DND-41 (cell line): Measurements from ENCODE around the gene CLCN3.
A peak's percentile ranks its signal among the peaks of the same experiment; 100 is the strongest.

Source experiments
- ATAC-seq: fragments of 200-7000 bp; cut with Tn5 transposase; 3 replicates; pipeline ENCODE4 v1.9.1; 2021; ENCODE audit warnings: low read depth; ENCODE audit not compliant: insufficient read depth
- DNase-seq: peaks from one replicate; pipeline ENCODE4 v3.0.0-alpha.2; 2020
- H2AFZ ChIP-seq: 2 replicates; pipeline ENCODE4 v1.6.0; 2012; ENCODE audit warnings: low read depth, low read length
- H3K27ac ChIP-seq: 2 replicates; pipeline ENCODE4 v1.5.1; 2012; ENCODE audit warnings: low read length, inconsistent platforms
- H3K27me3 ChIP-seq: fragments of 200-600 bp; sonication (generic); 2 replicates; pipeline ENCODE4 v1.6.0; 2012; ENCODE audit warnings: low read length, mild to moderate bottlenecking, inconsistent platforms; ENCODE audit not compliant: insufficient read depth, poor library complexity
- H3K36me3 ChIP-seq: 2 replicates; pipeline ENCODE4 v1.5.1; 2012; ENCODE audit warnings: low read length, inconsistent platforms; ENCODE audit not compliant: insufficient read depth
- H3K4me1 ChIP-seq: 2 replicates; pipeline ENCODE4 v1.5.1; 2012; ENCODE audit warnings: mild to moderate bottlenecking, low read length; ENCODE audit not compliant: insufficient read depth
- H3K4me2 ChIP-seq: 2 replicates; pipeline ENCODE4 v1.6.0; 2012; ENCODE audit warnings: mild to moderate bottlenecking, moderate library complexity, low read length, inconsistent platforms; ENCODE audit not compliant: insufficient read depth
- H3K4me3 ChIP-seq, 2 experiments: fragments of 200-600 bp in 1 of 2; shearing (Covaris generic) in 1 of 2; 2 replicates each; pipeline ENCODE4 v1.5.1; 2012 to 2016; ENCODE audit warnings: inconsistent platforms in 2 of 2, low read length in 2 of 2, mild to moderate bottlenecking in 2 of 2, low read depth in 1 of 2, moderate library complexity in 1 of 2
- H3K79me2 ChIP-seq: 2 replicates; pipeline ENCODE4 v1.6.0; 2012; ENCODE audit warnings: low read length, inconsistent platforms; ENCODE audit not compliant: insufficient read depth
- H3K9ac ChIP-seq: 2 replicates; pipeline ENCODE4 v1.6.0; 2012; ENCODE audit warnings: low read depth, mild to moderate bottlenecking, inconsistent platforms, low read length, moderate library complexity
- H3K9me3 ChIP-seq: 2 replicates; pipeline ENCODE4 v1.5.1; 2012; ENCODE audit warnings: low read length, moderate library complexity, mild to moderate bottlenecking, inconsistent platforms; ENCODE audit not compliant: insufficient read depth, severe bottlenecking
- H4K20me1 ChIP-seq: 2 replicates; pipeline ENCODE4 v1.6.0; 2012; ENCODE audit warnings: low read length; ENCODE audit not compliant: insufficient read depth
- CTCF ChIP-seq: IDR thresholded peaks from 2 replicates; pipeline ENCODE4 v1.5.1; 2012; ENCODE audit warnings: borderline replicate concordance, low read length, moderate library complexity, mild to moderate bottlenecking; ENCODE audit not compliant: poor library complexity, severe bottlenecking; ENCODE audit errors: extremely low read depth
- EZH2 ChIP-seq: IDR thresholded peaks from 3 replicates; pipeline ENCODE4 v1.6.1; 2012; ENCODE audit warnings: borderline replicate concordance, low read depth, mild to moderate bottlenecking, moderate library complexity, low read length, inconsistent platforms; ENCODE audit not compliant: severe bottlenecking

CLCN3 gene

GRCh38 chr4:169664615-169665014, 44.2 kb downstream of the CLCN3 start:
- ATAC-seq (no peak), DNase-seq (no peak)
- H3K27me3 ChIP-seq = no peaks in the 10 kb centered on the region
- H3K9me3 ChIP-seq = peaks cover 11% of the 10 kb centered on the region
- no peak overlapping the region for H3K9ac ChIP-seq
- no peak overlapping the region for H2AFZ ChIP-seq
- no peak overlapping the region for H3K4me3 ChIP-seq
- no peak overlapping the region for H3K4me2 ChIP-seq
- peaks cover 16% of the 10 kb centered on the region for H3K79me2 ChIP-seq
- H3K27ac ChIP-seq = no peak overlapping the region
- peaks cover 7% of the 10 kb centered on the region; the same call in 1 of the 2 replicates for H3K36me3 ChIP-seq
- H4K20me1 ChIP-seq = no peaks in the 10 kb centered on the region
- peaks cover 44% of the 10 kb centered on the region for H3K4me1 ChIP-seq
- TF ChIP-seq EZH2 = no peak
- TF ChIP-seq CTCF = no peak

DNA sequence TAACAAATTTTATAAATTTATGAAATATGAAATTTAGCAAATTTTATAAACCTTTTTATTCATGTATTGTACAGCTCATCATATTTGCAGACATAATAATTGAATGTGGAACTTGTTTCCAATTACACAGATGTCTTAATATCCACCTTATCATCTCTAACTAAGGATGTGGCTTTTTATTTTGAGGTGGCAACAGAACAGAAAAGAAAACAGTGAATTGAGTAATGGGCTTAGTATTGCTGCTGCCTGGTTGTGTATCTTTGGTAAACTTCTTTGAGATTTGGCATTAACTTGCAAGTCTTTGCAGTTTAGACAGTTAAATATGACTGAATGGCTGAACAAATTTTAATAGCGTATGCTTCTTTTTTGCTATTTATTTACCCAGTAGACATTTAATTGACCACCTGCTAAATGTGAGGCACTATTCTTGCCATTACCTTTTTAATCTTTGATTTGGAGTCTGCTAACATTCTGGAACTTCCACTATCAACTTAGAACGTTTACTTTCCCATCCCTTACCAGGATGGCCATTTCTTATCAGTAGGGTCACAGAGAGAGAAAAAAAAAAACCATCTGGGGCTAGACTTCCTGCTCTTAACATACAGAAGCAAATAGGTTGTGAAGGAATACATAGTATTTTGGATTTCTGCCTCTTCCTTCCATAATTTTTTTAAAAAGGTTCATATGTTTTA, 44.8 kb downstream of the CLCN3 start:
- Histone ChIP-seq H4K20me1 (no peaks in the 10 kb centered on the region), H3K27ac (peak overlapping the region; percentile 43; the same call in 1 of the 2 replicates), H3K27me3 (no peaks in the 10 kb centered on the region), H3K36me3 (peaks cover 7% of the 10 kb centered on the region; the same call in 1 of the 2 replicates), H3K4me3 (no peak overlapping the region), H3K9ac (no peak overlapping the region), H2AFZ (no peak overlapping the region), H3K4me1 (peaks cover 40% of the 10 kb centered on the region), H3K4me2 (no peak overlapping the region), H3K9me3 (peaks cover 11% of the 10 kb centered on the region), H3K79me2 (peaks cover 16% of the 10 kb centered on the region)
- TF ChIP-seq CTCF (no peak), EZH2 (no peak)
- ATAC-seq (peak; percentile 72), DNase-seq (no peak)

GRCh38 chr4:169668069-169668721, 47.8 kb downstream of the CLCN3 start:
- Histone ChIP-seq H3K4me3 (no peak overlapping the region), H4K20me1 (no peaks in the 10 kb centered on the region), H3K36me3 (peaks cover 7% of the 10 kb centered on the region; the same call in 1 of the 2 replicates), H3K79me2 (peaks cover 9% of the 10 kb centered on the region; the same call in 1 of the 2 replicates), H3K4me2 (no peak overlapping the region), H3K9ac (no peak overlapping the region), H3K9me3 (peaks cover 11% of the 10 kb centered on the region), H3K4me1 (peaks cover 22% of the 10 kb centered on the region), H2AFZ (no peak overlapping the region), H3K27ac (no peak overlapping the region), H3K27me3 (no peaks in the 10 kb centered on the region)
- TF ChIP-seq CTCF (no peak), EZH2 (no peak)
- DNase-seq (no peak), ATAC-seq (no peak)
